GM23338 (cell line): ENCODE data around the gene AVPR2. TPM values are rescaled to one million over a fixed set of nuclear protein-coding genes. Genes with fewer than 3 reads are reported as not detected.

Source experiments
- ATAC-seq: fragments of 200-7000 bp; cut with Tn5 transposase; 3 replicates; pipeline ENCODE4 v1.9.1; 2020
- DNase-seq: peaks from one replicate; pipeline ENCODE4 v3.0.0-alpha.2; 2015; ENCODE audit warnings: low spot score
- H2AFZ ChIP-seq: fragments of 200-600 bp; sonication (generic); 2 replicates; pipeline ENCODE4 v1.8.0; 2016; ENCODE audit warnings: antibody characterized with exemption, mild to moderate bottlenecking, moderate library complexity
- H3F3A ChIP-seq: fragments of 200-600 bp; sonication (generic); replicated peaks from 2 replicates; pipeline ENCODE4 v1.8.0; 2017; ENCODE audit warnings: antibody characterized with exemption, mixed run types, low read depth
- H3K27ac ChIP-seq: fragments of 200-600 bp; sonication (generic); 2 replicates; pipeline ENCODE4 v1.6.1; 2016; ENCODE audit warnings: low read depth
- H3K27me3 ChIP-seq: fragments of 200-600 bp; sonication (generic); 2 replicates; pipeline ENCODE4 v1.8.0; 2016; ENCODE audit warnings: mild to moderate bottlenecking, mixed run types, moderate library complexity; ENCODE audit not compliant: insufficient read depth
- H3K36me3 ChIP-seq: fragments of 200-600 bp; sonication (generic); 2 replicates; pipeline ENCODE4 v1.8.0; 2016; ENCODE audit warnings: mild to moderate bottlenecking; ENCODE audit not compliant: insufficient read depth
- H3K4me1 ChIP-seq: fragments of 200-600 bp; sonication (generic); 2 replicates; pipeline ENCODE4 v1.8.0; 2016; ENCODE audit warnings: mild to moderate bottlenecking, moderate library complexity; ENCODE audit not compliant: insufficient read depth
- H3K4me2 ChIP-seq: fragments of 200-600 bp; sonication (generic); 2 replicates; pipeline ENCODE4 v1.7.1; 2017; ENCODE audit warnings: mixed run types
- H3K4me3 ChIP-seq: fragments of 200-600 bp; sonication (generic); 2 replicates; pipeline ENCODE4 v1.6.1; 2016; ENCODE audit warnings: mixed run types
- H3K79me2 ChIP-seq: fragments of 200-600 bp; sonication (generic); replicated peaks from 2 replicates; pipeline ENCODE4 v1.8.0; 2017; ENCODE audit warnings: mild to moderate bottlenecking; ENCODE audit not compliant: insufficient read depth
- H3K9me2 ChIP-seq: fragments of 200-600 bp; sonication (generic); 2 replicates; pipeline ENCODE4 v1.8.0; 2017; ENCODE audit not compliant: insufficient read depth
- H4K20me1 ChIP-seq: fragments of 200-600 bp; sonication (generic); replicated peaks from 2 replicates; pipeline ENCODE4 v1.8.0; 2017; ENCODE audit warnings: mild to moderate bottlenecking; ENCODE audit not compliant: insufficient read depth
- H3K27ac Mint-ChIP-seq: 2 replicates; pipeline ENCODE4 v1.8.0; 2020; ENCODE audit warnings: inconsistent platforms, mild to moderate bottlenecking, moderate library complexity, mixed read lengths
- H3K27me3 Mint-ChIP-seq: 3 replicates; pipeline ENCODE4 v1.8.0; 2022; ENCODE audit warnings: low read depth, mild to moderate bottlenecking, moderate library complexity, mixed read lengths, inconsistent platforms; ENCODE audit not compliant: insufficient read depth, poor library complexity
- H3K36me3 Mint-ChIP-seq: 3 replicates; pipeline ENCODE4 v1.8.0; 2021; ENCODE audit warnings: low read depth, mild to moderate bottlenecking, inconsistent platforms, moderate library complexity, mixed read lengths
- H3K4me1 Mint-ChIP-seq: 3 replicates; pipeline ENCODE4 v1.8.0; 2020; ENCODE audit warnings: mild to moderate bottlenecking, inconsistent platforms, mixed read lengths
- H3K4me3 Mint-ChIP-seq: 3 replicates; pipeline ENCODE4 v1.8.0; 2021; ENCODE audit warnings: moderate library complexity, mild to moderate bottlenecking, inconsistent platforms, mixed read lengths
- H3K9me3 Mint-ChIP-seq: 3 replicates; pipeline ENCODE4 v1.8.0; 2020; ENCODE audit warnings: moderate library complexity, mild to moderate bottlenecking, inconsistent platforms, mixed read lengths
- CREB1 ChIP-seq: fragments of 250-450 bp; sonication (Bioruptor Pico); IDR thresholded peaks from 2 replicates; pipeline ENCODE4 v1.5.0; 2020; ENCODE audit warnings: low read depth, mild to moderate bottlenecking, moderate library complexity
- ETS1 ChIP-seq: IDR thresholded peaks from 2 replicates; pipeline ENCODE4 v1.6.1; 2016; ENCODE audit warnings: antibody characterized with exemption
- EZH2 ChIP-seq: fragments of 200-600 bp; sonication (generic); IDR thresholded peaks from one replicate; pipeline ENCODE4 v1.8.0; 2017; ENCODE audit warnings: antibody characterized with exemption, mild to moderate bottlenecking, low read depth; ENCODE audit not compliant: unreplicated experiment
- EZH2phosphoT487 ChIP-seq: fragments of 200-600 bp; sonication (generic); IDR thresholded peaks from one replicate; pipeline ENCODE4 v1.8.1; 2018; ENCODE audit warnings: antibody characterized with exemption; ENCODE audit not compliant: unreplicated experiment
- JUNB ChIP-seq: IDR thresholded peaks from one replicate; pipeline ENCODE4 v1.6.1; 2016; ENCODE audit warnings: antibody characterized with exemption; ENCODE audit not compliant: unreplicated experiment
- NANOG ChIP-seq: IDR thresholded peaks from 2 replicates; pipeline ENCODE4 v1.6.1; 2016; ENCODE audit warnings: antibody characterized with exemption, borderline replicate concordance
- POLR2AphosphoS5 ChIP-seq: IDR thresholded peaks from 2 replicates; pipeline ENCODE4 v1.6.1; 2016; ENCODE audit warnings: antibody characterized with exemption, low read depth
- STAT1 ChIP-seq: IDR thresholded peaks from one replicate; pipeline ENCODE4 v1.6.1; 2016; ENCODE audit warnings: antibody characterized with exemption; ENCODE audit not compliant: unreplicated experiment
- ZNF114 ChIP-seq: fragments of 250-450 bp; sonication (Bioruptor Pico); IDR thresholded peaks from 2 replicates; pipeline ENCODE4 v1.5.0; 2020; ENCODE audit warnings: mild to moderate bottlenecking, moderate library complexity
- ZNF331 ChIP-seq: fragments of 250-450 bp; sonication (Bioruptor Pico); IDR thresholded peaks from 2 replicates; pipeline ENCODE4 v1.5.0; 2020; ENCODE audit warnings: low read depth, mild to moderate bottlenecking, moderate library complexity
- ZNF462 ChIP-seq: fragments of 250-450 bp; sonication (Bioruptor Pico); IDR thresholded peaks from 2 replicates; pipeline ENCODE4 v1.5.0; 2020; ENCODE audit warnings: mild to moderate bottlenecking, moderate library complexity
- polyA plus RNA-seq: library from polyadenylated mRNA; unstranded; fragments of >200 nt; fragmentation: Nextera tagmentation; extraction: Ambion mirVana; gene quantifications from 2 replicates; pipeline ENCODE4 v1.2.1, GENCODE V29; 2016
- total RNA-seq: library from RNA; depleted of rRNA; stranded (reverse); fragments of >200 nt; shearing (Covaris generic); gene quantifications from 2 replicates; pipeline ENCODE4 v1.2.3, GENCODE V29; 2014
- TF ChIP-seq, protein P1 (sequence below), 2 experiments: fragments of 200-600 bp in 1 of 2; sonication (generic) in 1 of 2; conservative IDR thresholded peaks; 2 replicates each; pipeline versions ENCODE4 v1.5.1 to v1.6.1; 2016 to 2017; ENCODE audit warnings: antibody characterized with exemption in 2 of 2, low read depth in 2 of 2, mild to moderate bottlenecking in 2 of 2, moderate library complexity in 1 of 2
- TF ChIP-seq, protein P2 (sequence below): IDR thresholded peaks from one replicate; pipeline ENCODE4 v1.6.1; 2018; ENCODE audit warnings: antibody characterized with exemption; ENCODE audit not compliant: unreplicated experiment

The AVPR2 gene
- total and polyA plus RNA-seq, 2 experiments from 2014 or later = not detected

DNA sequence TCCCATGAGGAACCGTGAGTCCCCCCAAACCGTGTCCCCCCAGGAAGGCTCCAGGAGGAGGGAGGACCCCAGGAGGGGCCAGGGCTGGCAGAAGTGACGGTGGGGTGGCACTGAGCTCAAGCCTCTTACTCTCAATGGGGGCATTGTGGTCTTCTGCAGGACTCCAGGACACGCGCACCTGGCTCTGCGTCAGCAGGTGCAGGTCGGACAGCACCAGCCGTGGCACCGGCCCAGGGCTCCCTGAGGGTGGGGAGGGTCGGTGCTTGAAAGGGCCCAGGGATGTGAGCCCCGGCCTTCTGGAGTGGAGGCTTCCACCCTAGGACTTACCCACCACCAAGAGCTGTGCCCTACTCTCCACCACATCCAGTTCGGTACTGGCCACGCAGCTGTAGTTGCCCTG lies 36.8 kb upstream of the AVPR2 start:
- TF ChIP-seq STAT1 (no peak), ZNF114 (CRISPR knock-in tag) (no peak), NANOG (no peak), POLR2AphosphoS5 (no peak), ETS1 (no peak), ZNF462 (CRISPR knock-in tag) (no peak), JUNB (no peak), CREB1 (CRISPR knock-in tag) (no peak), ZNF331 (CRISPR knock-in tag) (no peak), EZH2 (no peak), EZH2phosphoT487 (no peak)
- TF ChIP-seq, protein P1, sequence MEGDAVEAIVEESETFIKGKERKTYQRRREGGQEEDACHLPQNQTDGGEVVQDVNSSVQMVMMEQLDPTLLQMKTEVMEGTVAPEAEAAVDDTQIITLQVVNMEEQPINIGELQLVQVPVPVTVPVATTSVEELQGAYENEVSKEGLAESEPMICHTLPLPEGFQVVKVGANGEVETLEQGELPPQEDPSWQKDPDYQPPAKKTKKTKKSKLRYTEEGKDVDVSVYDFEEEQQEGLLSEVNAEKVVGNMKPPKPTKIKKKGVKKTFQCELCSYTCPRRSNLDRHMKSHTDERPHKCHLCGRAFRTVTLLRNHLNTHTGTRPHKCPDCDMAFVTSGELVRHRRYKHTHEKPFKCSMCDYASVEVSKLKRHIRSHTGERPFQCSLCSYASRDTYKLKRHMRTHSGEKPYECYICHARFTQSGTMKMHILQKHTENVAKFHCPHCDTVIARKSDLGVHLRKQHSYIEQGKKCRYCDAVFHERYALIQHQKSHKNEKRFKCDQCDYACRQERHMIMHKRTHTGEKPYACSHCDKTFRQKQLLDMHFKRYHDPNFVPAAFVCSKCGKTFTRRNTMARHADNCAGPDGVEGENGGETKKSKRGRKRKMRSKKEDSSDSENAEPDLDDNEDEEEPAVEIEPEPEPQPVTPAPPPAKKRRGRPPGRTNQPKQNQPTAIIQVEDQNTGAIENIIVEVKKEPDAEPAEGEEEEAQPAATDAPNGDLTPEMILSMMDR (conservative IDR thresholded peaks at IDR 0.05; ENCODE audit: low read depth in 2 of 2) = no peak
- TF ChIP-seq, protein P2, sequence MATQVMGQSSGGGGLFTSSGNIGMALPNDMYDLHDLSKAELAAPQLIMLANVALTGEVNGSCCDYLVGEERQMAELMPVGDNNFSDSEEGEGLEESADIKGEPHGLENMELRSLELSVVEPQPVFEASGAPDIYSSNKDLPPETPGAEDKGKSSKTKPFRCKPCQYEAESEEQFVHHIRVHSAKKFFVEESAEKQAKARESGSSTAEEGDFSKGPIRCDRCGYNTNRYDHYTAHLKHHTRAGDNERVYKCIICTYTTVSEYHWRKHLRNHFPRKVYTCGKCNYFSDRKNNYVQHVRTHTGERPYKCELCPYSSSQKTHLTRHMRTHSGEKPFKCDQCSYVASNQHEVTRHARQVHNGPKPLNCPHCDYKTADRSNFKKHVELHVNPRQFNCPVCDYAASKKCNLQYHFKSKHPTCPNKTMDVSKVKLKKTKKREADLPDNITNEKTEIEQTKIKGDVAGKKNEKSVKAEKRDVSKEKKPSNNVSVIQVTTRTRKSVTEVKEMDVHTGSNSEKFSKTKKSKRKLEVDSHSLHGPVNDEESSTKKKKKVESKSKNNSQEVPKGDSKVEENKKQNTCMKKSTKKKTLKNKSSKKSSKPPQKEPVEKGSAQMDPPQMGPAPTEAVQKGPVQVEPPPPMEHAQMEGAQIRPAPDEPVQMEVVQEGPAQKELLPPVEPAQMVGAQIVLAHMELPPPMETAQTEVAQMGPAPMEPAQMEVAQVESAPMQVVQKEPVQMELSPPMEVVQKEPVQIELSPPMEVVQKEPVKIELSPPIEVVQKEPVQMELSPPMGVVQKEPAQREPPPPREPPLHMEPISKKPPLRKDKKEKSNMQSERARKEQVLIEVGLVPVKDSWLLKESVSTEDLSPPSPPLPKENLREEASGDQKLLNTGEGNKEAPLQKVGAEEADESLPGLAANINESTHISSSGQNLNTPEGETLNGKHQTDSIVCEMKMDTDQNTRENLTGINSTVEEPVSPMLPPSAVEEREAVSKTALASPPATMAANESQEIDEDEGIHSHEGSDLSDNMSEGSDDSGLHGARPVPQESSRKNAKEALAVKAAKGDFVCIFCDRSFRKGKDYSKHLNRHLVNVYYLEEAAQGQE = no peak
- no peak overlapping the region for H3K27ac Mint-ChIP-seq

More for the DNA sequence above, 36.8 kb upstream of the AVPR2 start:
- Mint-ChIP-seq H3K4me3 (no peak overlapping the region), H3K36me3 (peaks cover 23% of the 10 kb centered on the region), H3K9me3 (no peaks in the 10 kb centered on the region), H3K4me1 (peaks cover 17% of the 10 kb centered on the region), H3K27me3 (peaks cover 4% of the 10 kb centered on the region)
- Histone ChIP-seq H3K27ac (no peak overlapping the region), H3K4me2 (no peak overlapping the region), H3F3A (no peaks in the 10 kb centered on the region), H3K4me3 (no peak overlapping the region), H3K27me3 (no peaks in the 10 kb centered on the region), H3K79me2 (no peaks in the 10 kb centered on the region), H3K36me3 (no peaks in the 10 kb centered on the region), H3K4me1 (no peaks in the 10 kb centered on the region; the same call in 1 of the 2 replicates), H2AFZ (no peak overlapping the region), H3K9me2 (no peaks in the 10 kb centered on the region), H4K20me1 (no peaks in the 10 kb centered on the region)
- DNase-seq (no peak), ATAC-seq (no peak)
